ENCODE measurements around the gene ZNF391.
"Not testable (repeated sequence)": the region's sequence is repeated elsewhere in the genome, so short reads cannot be mapped to it uniquely, and the experiment has no call there.

Gene ZNF391

GRCh38 chr6:27388293-27389197, at the start of gene ZNF391:
Gene ZNF391, plus strand, starts transcription at chr6:27388759. Its CDS starts 11,612 bp downstream, at chr6:27400371.
- DNase-seq, result no peak

- no peak for DNase-seq
Measured at GRCh38 chr6:27352850-27353249, 35.7 kb upstream of the ZNF391 start.

GRCh38 chr6:27358786-27359185, 29.8 kb upstream of the ZNF391 start:
- DNase-seq, result no peak

- no peak for DNase-seq
Measured at GRCh38 chr6:27359231-27359630, 29.3 kb upstream of the ZNF391 start.

- no peak for DNase-seq
Measured at GRCh38 chr6:27368202-27368601, 20.4 kb upstream of the ZNF391 start.

- no peak for DNase-seq
Measured at GRCh38 chr6:27370391-27370790, 18.2 kb upstream of the ZNF391 start.

- DNase-seq, result no peak
Measured at GRCh38 chr6:27374824-27375612, 13.5 kb upstream of the ZNF391 start.

GRCh38 chr6:27375613-27376079, 12.9 kb upstream of the ZNF391 start:
- DNase-seq, result no peak

- DNase-seq, result not testable (repeated sequence)
Measured at GRCh38 chr6:27378406-27378805, 10.2 kb upstream of the ZNF391 start.

GRCh38 chr6:27381001-27381400, 7.6 kb upstream of the ZNF391 start:
- not testable (repeated sequence) for DNase-seq

GRCh38 chr6:27383011-27383410, 5.5 kb upstream of the ZNF391 start:
- DNase-seq, result no peak

- DNase-seq, result no peak
Measured at GRCh38 chr6:27383481-27383880, 5.1 kb upstream of the ZNF391 start.

GRCh38 chr6:27392623-27393022, 4.1 kb downstream of the ZNF391 start:
- no peak for DNase-seq

- DNase-seq, result no peak
Measured at GRCh38 chr6:27394073-27394472, 5.5 kb downstream of the ZNF391 start.

GRCh38 chr6:27400877-27401642, 12.5 kb downstream of the ZNF391 start:
- no peak for DNase-seq

GRCh38 chr6:27406085-27406484, 17.5 kb downstream of the ZNF391 start:
- DNase-seq, result no peak

- DNase-seq, result no peak
Measured at GRCh38 chr6:27407153-27407814, 18.7 kb downstream of the ZNF391 start.

GRCh38 chr6:27414300-27414699, 25.7 kb downstream of the ZNF391 start:
- no peak for DNase-seq

GRCh38 chr6:27414996-27415395, 26.4 kb downstream of the ZNF391 start:
- no peak for DNase-seq

GRCh38 chr6:27415898-27416297, 27.3 kb downstream of the ZNF391 start:
- no peak for DNase-seq

GRCh38 chr6:27419363-27419762, 30.8 kb downstream of the ZNF391 start:
- no peak for DNase-seq

- DNase-seq, result no peak
Measured at GRCh38 chr6:27422651-27423332, 34.2 kb downstream of the ZNF391 start.
